WI38 (cell line): ENCODE results near the gene ATF1.

Source experiments
- H3K4me3 ChIP-seq: 2 replicates; pipeline ENCODE4 v1.5.1; 2011; ENCODE audit warnings: low read depth, mild to moderate bottlenecking, control low read depth, low read length
- CTCF ChIP-seq: IDR thresholded peaks from 2 replicates; pipeline ENCODE4 v1.5.1; 2012; ENCODE audit warnings: low read depth, mild to moderate bottlenecking, control low read depth, low read length

ATF1 gene

GRCh38 chr12:50772470-50772869 lies 8.6 kb downstream of the ATF1 start:
- no peak overlapping the region for H3K4me3 ChIP-seq
- TF ChIP-seq CTCF, result no peak

- no peak overlapping the region for H3K4me3 ChIP-seq
Observed at GRCh38 chr12:50772877-50773276, 9.0 kb downstream of the ATF1 start.

GRCh38 chr12:50775251-50775650 lies 11.3 kb downstream of the ATF1 start:
- no peak overlapping the region for H3K4me3 ChIP-seq
- no peak for TF ChIP-seq CTCF

More at GRCh38 chr12:50772877-50773276, 9.0 kb downstream of the ATF1 start:
- TF ChIP-seq CTCF, result no peak

GRCh38 chr12:50776749-50777728 lies 13.1 kb downstream of the ATF1 start:
- TF ChIP-seq CTCF, result no peak
- no peak overlapping the region for H3K4me3 ChIP-seq

- no peak overlapping the region for H3K4me3 ChIP-seq
- no peak for TF ChIP-seq CTCF
Observed at GRCh38 chr12:50778663-50779590, 15.0 kb downstream of the ATF1 start.

- no peak overlapping the region for H3K4me3 ChIP-seq
- TF ChIP-seq CTCF, result no peak
Observed at GRCh38 chr12:50780013-50780412, 16.1 kb downstream of the ATF1 start.
